Liver (tissue), 9 donors: ENCODE measurements around the gene IKZF4. TPM values are rescaled to one million over a fixed set of nuclear protein-coding genes. Genes with fewer than 3 reads are reported as not detected.

Source experiments
- DNase-seq: peaks from one replicate; pipeline ENCODE4 v3.0.0-alpha.2; 2017; ENCODE audit warnings: low spot score
- H3K27ac ChIP-seq, 2 donors: one replicate each; pipeline ENCODE4 v1.7.0; 2013; ENCODE audit warnings: inconsistent platforms in 2 of 2, low read length in 2 of 2, control low read depth in 1 of 2, low read depth in 1 of 2, mild to moderate bottlenecking in 1 of 2
- H3K27me3 ChIP-seq, 4 donors: one replicate each; pipeline versions ENCODE4 v1.6.1 to v1.7.0; 2013; ENCODE audit warnings: low read length in 3 of 4, inconsistent platforms in 1 of 4, mild to moderate bottlenecking in 1 of 4, moderate library complexity in 1 of 4; ENCODE audit not compliant: control insufficient read depth in 4 of 4, insufficient read depth in 4 of 4
- H3K36me3 ChIP-seq, 4 donors: one replicate each; pipeline versions ENCODE4 v1.6.1 to v1.7.0; 2013; ENCODE audit warnings: low read length in 3 of 4, mild to moderate bottlenecking in 3 of 4, low read depth in 1 of 4, moderate library complexity in 1 of 4; ENCODE audit not compliant: control insufficient read depth in 4 of 4, insufficient read depth in 3 of 4
- H3K4me1 ChIP-seq, 4 donors: one replicate each; pipeline versions ENCODE4 v1.6.1 to v1.7.0; 2013; ENCODE audit warnings: low read length in 3 of 4, mild to moderate bottlenecking in 3 of 4, moderate library complexity in 1 of 4; ENCODE audit not compliant: control insufficient read depth in 4 of 4, insufficient read depth in 4 of 4
- H3K4me3 ChIP-seq, 3 donors: one replicate each; pipeline versions ENCODE4 v1.6.1 to v1.7.0; 2013; ENCODE audit warnings: low read length in 3 of 3, control low read depth in 1 of 3, low read depth in 1 of 3, mild to moderate bottlenecking in 1 of 3
- H3K9ac ChIP-seq, 2 donors: one replicate each; pipeline ENCODE4 v1.7.0; 2013; ENCODE audit warnings: low read length in 2 of 2, mild to moderate bottlenecking in 2 of 2, moderate library complexity in 2 of 2, control low read depth in 1 of 2, low read depth in 1 of 2
- H3K9me3 ChIP-seq, 4 donors: one replicate each; pipeline versions ENCODE4 v1.6.1 to v1.7.0; 2013; ENCODE audit warnings: low read length in 3 of 4; ENCODE audit not compliant: control insufficient read depth in 4 of 4
- ATF3 ChIP-seq: IDR thresholded peaks from 2 replicates; pipeline ENCODE4 v1.6.1; 2016; ENCODE audit warnings: antibody characterized with exemption
- CTCF ChIP-seq: fragments of 150-350 bp; IDR thresholded peaks from 2 replicates; pipeline ENCODE4 v1.5.1; 2017; ENCODE audit warnings: improper control_type of control experiment, low read depth, low read length; ENCODE audit not compliant: missing input control
- EGR1 ChIP-seq, 2 donors: IDR thresholded peaks; 2 replicates each; pipeline ENCODE4 v1.6.1; 2016 to 2018; ENCODE audit warnings: antibody characterized with exemption in 2 of 2, low read depth in 2 of 2
- FOXA1 ChIP-seq: IDR thresholded peaks from 2 replicates; pipeline ENCODE4 v1.6.1; 2016; ENCODE audit warnings: antibody characterized with exemption
- FOXA2 ChIP-seq: IDR thresholded peaks from 2 replicates; pipeline ENCODE4 v1.6.1; 2016; ENCODE audit warnings: antibody characterized with exemption
- GABPA ChIP-seq, 2 donors: IDR thresholded peaks in 1 of 2; conservative IDR thresholded peaks in 1 of 2; 2 replicates each; pipeline ENCODE4 v1.6.1; 2016; ENCODE audit warnings: antibody characterized with exemption in 2 of 2, mild to moderate bottlenecking in 1 of 2, moderate library complexity in 1 of 2
- HNF4A ChIP-seq, 2 donors: conservative IDR thresholded peaks; 2 replicates each; pipeline ENCODE4 v1.6.1; 2016; ENCODE audit warnings: antibody characterized with exemption in 2 of 2, mild to moderate bottlenecking in 2 of 2
- HNF4G ChIP-seq: IDR thresholded peaks from 2 replicates; pipeline ENCODE4 v1.6.1; 2016; ENCODE audit warnings: antibody characterized with exemption
- JUND ChIP-seq, 2 donors: IDR thresholded peaks; 2 replicates each; pipeline ENCODE4 v1.6.1; 2016; ENCODE audit warnings: antibody characterized with exemption in 2 of 2
- MAX ChIP-seq: IDR thresholded peaks from 2 replicates; pipeline ENCODE4 v1.6.1; 2016; ENCODE audit warnings: antibody characterized with exemption
- NR2F2 ChIP-seq: IDR thresholded peaks from 2 replicates; pipeline ENCODE4 v1.6.1; 2016; ENCODE audit warnings: antibody characterized with exemption
- RAD21 ChIP-seq, 2 donors: IDR thresholded peaks; 2 replicates each; pipeline ENCODE4 v1.6.1; 2016; ENCODE audit warnings: antibody characterized with exemption in 2 of 2, mild to moderate bottlenecking in 2 of 2
- REST ChIP-seq: IDR thresholded peaks from 2 replicates; pipeline ENCODE4 v1.6.1; 2016; ENCODE audit warnings: antibody characterized with exemption, mild to moderate bottlenecking
- RXRA ChIP-seq, 2 donors: IDR thresholded peaks; 2 replicates each; pipeline ENCODE4 v1.6.1; 2017 to 2018; ENCODE audit warnings: antibody characterized with exemption in 2 of 2, mild to moderate bottlenecking in 1 of 2
- SP1 ChIP-seq: IDR thresholded peaks from 2 replicates; pipeline ENCODE4 v1.6.1; 2018; ENCODE audit warnings: antibody characterized with exemption, mild to moderate bottlenecking
- TAF1 ChIP-seq: conservative IDR thresholded peaks from 2 replicates; pipeline ENCODE4 v1.6.1; 2016; ENCODE audit warnings: antibody characterized with exemption, mild to moderate bottlenecking
- YY1 ChIP-seq: IDR thresholded peaks from 2 replicates; pipeline ENCODE4 v1.6.1; 2016; ENCODE audit warnings: antibody characterized with exemption, mild to moderate bottlenecking
- ZBTB33 ChIP-seq: IDR thresholded peaks from 2 replicates; pipeline ENCODE4 v1.6.1; 2016; ENCODE audit warnings: antibody characterized with exemption
- WGBS: extraction: QIAGEN DNeasy Blood & Tissue Kit; methylation state at CpG from one replicate; pipeline ENCODE4 v1.1.7; 2013; 5-methylcytosine and 5-hydroxymethylcytosine counted together
- polyA plus RNA-seq, 2 donors: library from polyadenylated mRNA; stranded (reverse) in 1 of 2; unstranded in 1 of 2; fragments of 200-250 nt in 1 of 2; fragments of >200 nt in 1 of 2; fragmentation: Nextera tagmentation in 1 of 2; extraction: Ambion mirVana in 1 of 2; gene quantifications; one replicate each; pipeline versions ENCODE4 v1.2.1 to v1.2.3, GENCODE V29; 2013 to 2015
- total RNA-seq, 2 donors: library from RNA; depleted of rRNA; stranded (reverse); fragments of >200 nt; gene quantifications; one replicate each; pipeline ENCODE4 v1.2.3, GENCODE V29; 2014
- donor health status: healthy.
- donor health status: healthy.
- donor health status: healthy.
- donor health status: healthy.
- donor health status: healthy.

Gene IKZF4
- total and polyA plus RNA-seq, 4 donors: 0.47 to 1.9 (median 0.75) TPM

- 36% methylated on average over 14 of the region's 14 CpGs for WGBS
- H3K9me3 ChIP-seq: no peaks in the 10 kb centered on the region
- DNase-seq: no peak
- peaks cover 4 to 24% (median 16%) of the 10 kb centered on the region in 4 donors for H3K36me3 ChIP-seq
- TF ChIP-seq HNF4A (conservative IDR thresholded peaks at IDR 0.05) (peak in 1 of 2 donors; percentile 11), EGR1 (IDR thresholded peaks at IDR 0.05; ENCODE audit: low read depth in 2 of 2) (no peak), ATF3 (peak; percentile 5), ZBTB33 (no peak), HNF4G (no peak), NR2F2 (no peak), JUND (IDR thresholded peaks at IDR 0.05) (no peak), SP1 (no peak)
- H3K27ac ChIP-seq: peak overlapping the region; percentile 11 to 100
- H3K27me3 ChIP-seq: no peaks in the 10 kb centered on the region
- peak overlapping the region; percentile 28 to 75 for H3K9ac ChIP-seq
- peak overlapping the region; percentile 36 to 99 (median 80) for H3K4me3 ChIP-seq
- peaks cover 2 to 41% (median 29%) of the 10 kb centered on the region in 4 donors for H3K4me1 ChIP-seq
Observed at GRCh38 chr12:56040963-56041551, 20.2 kb downstream of the IKZF4 start.

- TF ChIP-seq RAD21 (IDR thresholded peaks at IDR 0.05) (peak; percentile 33 to 66), ATF3 (no peak), HNF4G (no peak), MAX (peak; percentile 87), HNF4A (conservative IDR thresholded peaks at IDR 0.05) (peak; percentile 37 to 72), SP1 (peak; percentile 78), NR2F2 (peak; percentile 16), REST (peak; percentile 94), RXRA (IDR thresholded peaks at IDR 0.05) (peak; percentile 44 to 46), GABPA (IDR thresholded peaks at IDR 0.05 in 1 of 2, conservative IDR thresholded peaks at IDR 0.05 in 1 of 2) (peak; percentile 74 to 96), YY1 (peak; percentile 95), FOXA2 (no peak), CTCF (peak; percentile 7), JUND (IDR thresholded peaks at IDR 0.05) (peak; percentile 23 to 53), EGR1 (IDR thresholded peaks at IDR 0.05; ENCODE audit: low read depth in 2 of 2) (peak in 1 of 2 donors; percentile 64), ZBTB33 (peak; percentile 86), FOXA1 (no peak), TAF1 (peak; percentile 99)
- Histone ChIP-seq H3K36me3 (peaks cover 4 to 24% (median 16%) of the 10 kb centered on the region in 4 donors), H3K4me1 (peaks cover 2 to 39% (median 29%) of the 10 kb centered on the region in 4 donors), H3K27ac (peak within 1 kb of the TSS; percentile 99 to 100), H3K27me3 (no peaks in the 10 kb centered on the region), H3K9ac (peak within 1 kb of the TSS; percentile 96 to 98), H3K9me3 (no peaks in the 10 kb centered on the region), H3K4me3 (peak within 1 kb of the TSS; percentile 80 to 100 (median 99))
- under 1% methylated on average over 50 of the region's 50 CpGs for WGBS
- peak; percentile 89 for DNase-seq
Observed at GRCh38 chr12:56041552-56042429, 20.9 kb downstream of the IKZF4 start, which contains the start of gene RPS26. TSS of gene RPS26 (plus strand) at chr12:56041918. CDS start at chr12:56042167, 249 bp downstream.
